ENCODE measurements around the gene SERINC5.

SERINC5 gene

GRCh38 chr5:80219391-80219790, 36.5 kb downstream of the SERINC5 start:
- TF ChIP-seq ARNTL (CRISPR knock-in tag; IDR thresholded peaks at IDR 0.05; ENCODE audit: borderline replicate concordance, low read depth) (no peak), ESRRG (CRISPR knock-in tag; IDR thresholded peaks at IDR 0.05) (no peak), PPARA (CRISPR knock-in tag; IDR thresholded peaks at IDR 0.05; ENCODE audit: borderline replicate concordance) (no peak), GLIS3 (CRISPR knock-in tag; IDR thresholded peaks at IDR 0.05) (no peak)
- TF ChIP-seq, protein P1, sequence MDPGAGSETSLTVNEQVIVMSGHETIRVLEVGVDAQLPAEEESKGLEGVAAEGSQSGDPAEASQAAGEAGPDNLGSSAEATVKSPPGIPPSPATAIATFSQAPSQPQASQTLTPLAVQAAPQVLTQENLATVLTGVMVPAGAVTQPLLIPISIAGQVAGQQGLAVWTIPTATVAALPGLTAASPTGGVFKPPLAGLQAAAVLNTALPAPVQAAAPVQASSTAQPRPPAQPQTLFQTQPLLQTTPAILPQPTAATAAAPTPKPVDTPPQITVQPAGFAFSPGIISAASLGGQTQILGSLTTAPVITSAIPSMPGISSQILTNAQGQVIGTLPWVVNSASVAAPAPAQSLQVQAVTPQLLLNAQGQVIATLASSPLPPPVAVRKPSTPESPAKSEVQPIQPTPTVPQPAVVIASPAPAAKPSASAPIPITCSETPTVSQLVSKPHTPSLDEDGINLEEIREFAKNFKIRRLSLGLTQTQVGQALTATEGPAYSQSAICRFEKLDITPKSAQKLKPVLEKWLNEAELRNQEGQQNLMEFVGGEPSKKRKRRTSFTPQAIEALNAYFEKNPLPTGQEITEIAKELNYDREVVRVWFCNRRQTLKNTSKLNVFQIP (CRISPR knock-in tag; IDR thresholded peaks at IDR 0.05; ENCODE audit: borderline replicate concordance, low read depth) = no peak
- no peak for ATAC-seq

DNA sequence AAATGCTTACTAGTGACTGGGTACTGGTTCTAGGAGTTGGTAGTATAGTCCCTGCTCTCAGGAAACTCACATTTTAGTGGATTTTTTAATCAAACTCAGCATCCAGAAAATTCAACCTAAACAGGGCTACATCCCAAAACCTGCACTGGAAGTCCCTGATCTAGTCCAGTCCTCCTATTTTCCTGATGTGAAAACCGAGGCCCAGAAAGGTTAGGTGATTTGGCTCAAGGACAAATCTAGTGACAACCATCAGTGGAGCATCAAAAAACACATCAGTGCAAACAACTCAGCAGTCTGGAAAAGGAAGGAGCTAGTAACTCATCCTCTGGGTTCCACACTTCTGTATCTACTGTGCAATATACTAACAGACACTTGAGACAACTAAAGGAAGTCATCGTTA, 38.2 kb downstream of the SERINC5 start:
- no peak for ATAC-seq
- no peak for TF ChIP-seq GLIS3 (CRISPR knock-in tag; IDR thresholded peaks at IDR 0.05)
- TF ChIP-seq ISL1 (CRISPR knock-in tag; IDR thresholded peaks at IDR 0.05) = no peak
- no peak for TF ChIP-seq BACH2 (CRISPR knock-in tag; IDR thresholded peaks at IDR 0.05; ENCODE audit: borderline replicate concordance)
- no peak for TF ChIP-seq ZNF70 (CRISPR knock-in tag; IDR thresholded peaks at IDR 0.05)
- no peak for TF ChIP-seq ZNF8 (CRISPR knock-in tag; IDR thresholded peaks at IDR 0.05)
- no peak for TF ChIP-seq ZFP3 (CRISPR knock-in tag; IDR thresholded peaks at IDR 0.05)
- TF ChIP-seq RARB (CRISPR knock-in tag; IDR thresholded peaks at IDR 0.05) = no peak
- TF ChIP-seq TOX (CRISPR knock-in tag; IDR thresholded peaks at IDR 0.05; ENCODE audit: borderline replicate concordance) = no peak
- TF ChIP-seq TSHZ2 (CRISPR knock-in tag; IDR thresholded peaks at IDR 0.05) = no peak
- no peak for TF ChIP-seq ARNTL (CRISPR knock-in tag; IDR thresholded peaks at IDR 0.05; ENCODE audit: borderline replicate concordance, low read depth)
- TF ChIP-seq OSR1 (CRISPR knock-in tag; IDR thresholded peaks at IDR 0.05) = no peak
- TF ChIP-seq ZFP30 (CRISPR knock-in tag; IDR thresholded peaks at IDR 0.05) = no peak
- no peak for TF ChIP-seq CSDC2 (CRISPR knock-in tag; IDR thresholded peaks at IDR 0.05)
- TF ChIP-seq ZNF565 (CRISPR knock-in tag; conservative IDR thresholded peaks at IDR 0.05; ENCODE audit: low read depth) = no peak

GRCh38 chr5:80216753-80217596, 38.9 kb downstream of the SERINC5 start:
- TF ChIP-seq ZNF8 (CRISPR knock-in tag; IDR thresholded peaks at IDR 0.05) (no peak), GLIS3 (CRISPR knock-in tag; IDR thresholded peaks at IDR 0.05) (no peak), TSHZ2 (CRISPR knock-in tag; IDR thresholded peaks at IDR 0.05) (no peak), ZNF70 (CRISPR knock-in tag; IDR thresholded peaks at IDR 0.05) (no peak), SNAI2 (CRISPR knock-in tag; IDR thresholded peaks at IDR 0.05) (no peak), TOX (CRISPR knock-in tag; IDR thresholded peaks at IDR 0.05; ENCODE audit: borderline replicate concordance) (no peak), OSR1 (CRISPR knock-in tag; IDR thresholded peaks at IDR 0.05) (no peak), ZC3H10 (CRISPR knock-in tag; IDR thresholded peaks at IDR 0.05) (no peak), RARB (CRISPR knock-in tag; IDR thresholded peaks at IDR 0.05) (no peak), TCF4 (CRISPR knock-in tag; IDR thresholded peaks at IDR 0.05; ENCODE audit: borderline replicate concordance) (no peak), PPARA (CRISPR knock-in tag; IDR thresholded peaks at IDR 0.05; ENCODE audit: borderline replicate concordance) (no peak)
- TF ChIP-seq, protein P1 (CRISPR knock-in tag; IDR thresholded peaks at IDR 0.05; ENCODE audit: borderline replicate concordance, low read depth) = no peak
- no peak for ATAC-seq

All from SK-N-SH treated with all-trans-retinoic acid at 6 μM for 48 hours (cell line).